Subcutaneous adipose tissue (tissue), 4 donors: Measurements from ENCODE around the gene RAB10. TPM values are rescaled to one million over a fixed set of nuclear protein-coding genes. Genes with fewer than 3 reads are reported as not detected.

Experiments
- total RNA-seq, 4 donors: library from RNA; depleted of rRNA; stranded (reverse); fragments of >200 nt; gene quantifications; one replicate each; pipeline ENCODE4 v1.1.0, GENCODE V29; 2016
- TF ChIP-seq, protein P1 (sequence below): fragments of 450-650 bp; IDR thresholded peaks from one replicate; pipeline ENCODE4 v1.5.1; 2016; ENCODE audit warnings: low read depth, mild to moderate bottlenecking, control low read depth, antibody characterized with exemption, moderate library complexity

Gene RAB10
- total RNA-seq, 4 donors from 2014 or later = 73.5 to 108 (median 81.9) TPM

DNA sequence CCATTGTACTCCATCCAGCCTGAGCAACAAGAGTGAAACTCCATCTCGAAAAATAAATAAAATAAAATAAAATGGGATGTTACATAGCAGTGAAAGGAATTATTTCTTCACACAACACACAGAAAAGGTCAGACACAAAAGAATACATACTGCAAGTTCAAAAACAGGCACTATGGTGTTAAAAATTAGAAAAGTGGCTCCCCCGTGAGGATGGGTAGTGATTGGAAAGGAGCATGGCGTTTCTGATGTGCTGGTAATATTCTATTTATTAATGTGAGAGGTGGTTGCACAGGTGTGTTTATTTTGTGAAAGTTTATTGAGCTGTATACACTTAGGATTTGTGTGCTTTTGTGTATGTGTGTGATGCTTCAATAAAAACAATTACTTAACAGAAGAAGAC, 22.9 kb upstream of the RAB10 start:
- TF ChIP-seq, protein P1, sequence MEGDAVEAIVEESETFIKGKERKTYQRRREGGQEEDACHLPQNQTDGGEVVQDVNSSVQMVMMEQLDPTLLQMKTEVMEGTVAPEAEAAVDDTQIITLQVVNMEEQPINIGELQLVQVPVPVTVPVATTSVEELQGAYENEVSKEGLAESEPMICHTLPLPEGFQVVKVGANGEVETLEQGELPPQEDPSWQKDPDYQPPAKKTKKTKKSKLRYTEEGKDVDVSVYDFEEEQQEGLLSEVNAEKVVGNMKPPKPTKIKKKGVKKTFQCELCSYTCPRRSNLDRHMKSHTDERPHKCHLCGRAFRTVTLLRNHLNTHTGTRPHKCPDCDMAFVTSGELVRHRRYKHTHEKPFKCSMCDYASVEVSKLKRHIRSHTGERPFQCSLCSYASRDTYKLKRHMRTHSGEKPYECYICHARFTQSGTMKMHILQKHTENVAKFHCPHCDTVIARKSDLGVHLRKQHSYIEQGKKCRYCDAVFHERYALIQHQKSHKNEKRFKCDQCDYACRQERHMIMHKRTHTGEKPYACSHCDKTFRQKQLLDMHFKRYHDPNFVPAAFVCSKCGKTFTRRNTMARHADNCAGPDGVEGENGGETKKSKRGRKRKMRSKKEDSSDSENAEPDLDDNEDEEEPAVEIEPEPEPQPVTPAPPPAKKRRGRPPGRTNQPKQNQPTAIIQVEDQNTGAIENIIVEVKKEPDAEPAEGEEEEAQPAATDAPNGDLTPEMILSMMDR = no peak

DNA sequence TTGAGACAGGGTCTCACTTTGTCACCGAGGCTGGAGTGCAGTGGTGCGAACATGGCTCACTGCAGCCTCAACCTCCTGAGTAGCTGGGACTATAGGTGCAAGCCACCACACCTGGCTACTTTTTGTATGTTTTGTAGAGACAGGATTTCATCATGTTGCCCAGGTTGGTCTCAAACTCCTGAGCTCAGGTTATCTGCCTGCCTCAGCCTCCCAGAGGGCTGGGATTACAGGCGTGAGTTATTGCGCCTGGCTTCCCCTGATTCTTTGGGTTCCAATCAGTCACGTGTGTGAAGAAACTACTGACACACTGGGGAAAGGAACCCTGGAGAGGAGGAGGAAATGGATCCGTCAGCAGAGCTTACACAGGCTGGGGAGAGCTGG, 22.3 kb upstream of the RAB10 start:
- TF ChIP-seq, protein P1 = no peak

GRCh38 chr2:26011990-26012856, 21.7 kb upstream of the RAB10 start:
- TF ChIP-seq, protein P1 = no peak

DNA sequence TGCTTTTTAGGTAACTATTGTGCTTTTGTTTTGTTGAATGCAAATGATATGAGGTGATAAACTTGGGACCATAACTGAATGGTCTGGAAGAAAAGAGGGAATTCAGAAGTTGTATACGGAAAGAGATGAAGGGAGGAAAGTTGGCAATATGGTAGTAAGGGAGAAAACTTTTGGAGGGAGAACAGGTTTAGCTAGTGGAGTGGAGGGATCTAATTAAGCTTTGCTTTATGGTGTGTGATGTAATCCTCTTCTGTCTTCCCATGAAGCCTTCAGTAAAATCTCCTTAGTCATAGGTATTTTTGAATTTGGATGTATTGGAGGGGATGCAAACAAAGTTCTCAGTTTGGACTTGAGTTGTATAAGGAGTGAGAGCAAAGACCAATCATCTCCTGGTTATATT, 20.2 kb upstream of the RAB10 start:
- TF ChIP-seq, protein P1 = no peak

GRCh38 chr2:26016012-26016705, 17.7 kb upstream of the RAB10 start:
- TF ChIP-seq, protein P1 = no peak

- TF ChIP-seq, protein P1 = no peak
Measured at GRCh38 chr2:26017464-26018183, 16.3 kb upstream of the RAB10 start.
